Measurements from ENCODE around the gene FBXO2. TPM values are rescaled to one million over a fixed set of nuclear protein-coding genes. Genes with fewer than 3 reads are reported as not detected.
A peak's percentile ranks its signal among the peaks of the same experiment; 100 is the strongest.

Gene FBXO2, protein sequence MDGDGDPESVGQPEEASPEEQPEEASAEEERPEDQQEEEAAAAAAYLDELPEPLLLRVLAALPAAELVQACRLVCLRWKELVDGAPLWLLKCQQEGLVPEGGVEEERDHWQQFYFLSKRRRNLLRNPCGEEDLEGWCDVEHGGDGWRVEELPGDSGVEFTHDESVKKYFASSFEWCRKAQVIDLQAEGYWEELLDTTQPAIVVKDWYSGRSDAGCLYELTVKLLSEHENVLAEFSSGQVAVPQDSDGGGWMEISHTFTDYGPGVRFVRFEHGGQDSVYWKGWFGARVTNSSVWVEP
- 1 to 10 TPM in 1 of 10 donors, under 1 TPM in 9; 0.21 to 1.6 (median 0.49) TPM for polyA plus RNA-seq (ENCODE audit: insufficient read length in 10 of 10)
- long read RNA-seq, donor 1, partial matches to known transcripts: 0 of 1 reads
- long read RNA-seq, donor 1, other reads (novel, unspliced or antisense): 0 of 1 reads
- long read RNA-seq, donor 2: 0 reads
- long read RNA-seq, donor 3: 0 reads
- long read RNA-seq, donor 4: 0 reads
- long read RNA-seq, donor 5: 0 reads
- long read RNA-seq, donor 6: 0 reads
- long read RNA-seq, donor 7: 0 reads
- long read RNA-seq, donor 8: 0 reads
- long read RNA-seq, donor 9: 0 reads

DNA sequence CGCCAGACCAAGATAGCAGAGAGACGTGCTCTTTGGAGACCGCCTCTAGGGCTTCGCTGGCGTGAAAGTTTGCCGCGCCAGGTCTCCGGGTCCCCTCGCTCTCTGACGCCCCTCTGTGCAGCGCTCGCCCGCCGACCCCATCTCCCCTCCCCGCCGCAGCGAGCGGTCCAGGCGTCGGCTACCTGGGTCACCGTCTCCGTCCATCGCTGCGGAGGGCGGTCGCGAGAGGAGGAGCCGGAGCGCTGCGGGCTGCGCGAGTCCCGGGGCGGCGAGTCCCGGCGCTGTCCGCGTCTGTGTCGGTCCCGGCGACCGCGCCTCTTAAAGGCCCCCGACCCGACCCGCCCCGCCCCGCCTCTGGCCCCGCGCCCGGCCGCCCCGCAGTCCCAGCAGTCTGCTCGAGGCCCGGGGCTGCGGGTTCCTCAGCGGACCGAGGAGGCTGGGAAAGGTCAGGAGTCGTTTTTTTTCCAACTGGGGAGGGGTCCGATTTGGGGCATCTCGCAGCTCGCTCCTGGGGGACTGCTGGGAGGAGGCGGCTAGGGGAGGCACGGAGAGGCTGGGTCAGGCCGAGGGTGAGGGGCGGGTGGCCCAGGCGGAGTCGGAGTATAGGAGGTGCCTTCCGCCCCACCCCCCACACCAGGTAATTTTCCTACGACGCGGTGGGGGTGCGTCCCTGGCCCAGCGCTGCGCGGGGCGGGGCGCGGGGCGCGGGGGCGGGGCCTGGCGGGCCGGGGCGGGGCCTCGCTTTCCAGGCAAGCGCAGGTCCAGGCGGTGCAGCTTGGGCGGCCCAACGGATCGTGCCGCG lies at the start of gene FBXO2, which contains the start of gene FBXO44:
TSS of gene FBXO2 (minus strand) at position 293 of the 802 bp plus-strand sequence. CDS start at position 204, 89 bp downstream.
TSS of gene FBXO44 (plus strand) at position 741 of the 802 bp plus-strand sequence. CDS start 959 bp downstream, outside the sequence.
- peak in 1 of 3 donors; percentile 46 for DNase-seq

DNA sequence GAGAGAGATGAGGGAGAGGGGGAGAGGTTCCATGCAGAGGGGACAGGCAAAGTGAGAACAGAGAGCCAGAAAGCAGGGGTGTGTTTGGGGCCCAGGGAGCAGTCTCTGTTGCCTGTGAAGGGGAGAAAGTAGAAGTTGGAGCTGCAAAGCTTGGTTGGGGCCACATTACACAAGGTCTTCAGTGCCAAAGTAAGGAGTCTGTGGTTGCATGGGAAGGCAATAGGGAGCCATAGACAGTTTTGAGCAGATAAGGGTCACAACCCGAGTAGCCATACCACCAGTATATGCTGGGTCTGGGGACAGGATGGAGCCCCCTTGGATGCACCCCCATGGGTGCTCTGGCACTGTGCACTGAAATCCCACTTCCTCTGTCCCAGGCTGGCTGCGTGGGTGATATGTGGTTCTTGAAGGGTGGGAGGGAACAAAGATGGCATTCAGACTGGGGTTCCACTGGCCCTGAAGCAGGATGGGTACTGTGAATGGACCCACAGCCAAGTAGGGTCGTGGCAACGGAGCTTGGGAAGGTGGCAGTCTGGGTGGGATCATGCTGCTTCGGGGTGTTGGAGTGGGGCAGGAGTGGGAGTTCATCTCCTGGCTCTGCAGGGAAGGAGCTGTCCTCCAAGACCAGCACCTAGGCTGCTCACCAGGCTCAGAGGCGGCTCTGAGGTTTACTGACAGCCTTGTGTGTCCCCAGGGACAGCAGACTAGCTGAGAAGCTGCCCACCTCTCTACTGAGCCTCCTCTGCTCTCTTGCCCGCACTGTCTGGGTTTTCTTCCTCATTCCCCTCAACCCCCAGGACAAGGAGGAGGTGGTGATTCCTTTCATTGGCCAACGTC lies 49.3 kb upstream of the FBXO2 start:
- DNase-seq: no peak

DNA sequence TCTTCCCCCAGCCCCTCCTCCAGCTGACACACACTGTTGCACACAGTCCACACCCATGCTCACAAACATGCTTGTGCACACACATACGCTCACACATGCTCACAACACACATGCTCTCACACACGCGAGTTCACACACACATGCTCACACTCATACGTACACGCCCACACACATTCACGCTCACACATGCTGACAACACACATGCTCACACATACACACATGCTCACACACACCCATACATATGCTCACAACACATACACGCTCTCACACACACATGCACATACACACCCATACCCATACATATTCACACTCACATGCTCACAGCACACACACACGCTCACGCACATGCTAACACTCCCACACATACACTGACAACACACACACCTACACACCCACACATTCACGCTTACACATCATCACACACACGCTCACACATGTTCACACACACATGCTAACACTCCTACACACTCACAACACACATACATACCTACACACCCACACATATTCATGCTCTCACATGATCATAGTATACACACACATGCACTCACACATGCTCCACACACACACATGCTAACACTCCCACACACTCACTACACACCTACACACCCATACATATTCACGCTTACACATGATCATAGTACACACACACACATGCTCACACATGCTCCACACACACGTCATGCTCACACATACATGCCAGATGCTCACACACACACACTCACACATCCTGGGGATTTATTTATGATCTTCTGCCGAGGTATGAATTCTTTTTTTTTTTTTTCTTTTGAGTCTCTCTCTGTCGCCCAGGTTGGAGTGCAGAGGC lies 48.0 kb upstream of the FBXO2 start:
- DNase-seq: no peak

DNA sequence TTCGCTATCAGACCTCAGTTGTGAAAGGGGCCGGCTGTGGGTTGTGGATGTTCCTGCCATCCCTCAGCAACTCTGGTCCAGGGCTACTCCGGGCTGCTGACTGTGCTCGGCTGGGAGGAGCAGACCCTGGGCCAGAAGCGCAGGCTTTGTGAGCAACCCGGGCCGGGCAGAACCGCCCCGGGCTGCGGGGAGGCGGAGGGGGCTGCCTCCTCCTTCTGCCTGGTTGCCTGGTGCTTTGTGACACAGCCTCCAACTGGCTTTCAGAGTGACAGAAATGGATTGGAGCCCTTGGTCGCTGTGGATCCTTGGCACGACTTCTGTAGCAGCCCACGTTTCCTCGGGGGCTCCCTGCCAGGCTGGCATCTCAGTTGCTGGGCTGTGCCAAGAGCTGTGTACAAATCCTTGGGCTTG lies 47.3 kb upstream of the FBXO2 start:
- peak in 2 of 3 donors; percentile 42 to 49 for DNase-seq

DNA sequence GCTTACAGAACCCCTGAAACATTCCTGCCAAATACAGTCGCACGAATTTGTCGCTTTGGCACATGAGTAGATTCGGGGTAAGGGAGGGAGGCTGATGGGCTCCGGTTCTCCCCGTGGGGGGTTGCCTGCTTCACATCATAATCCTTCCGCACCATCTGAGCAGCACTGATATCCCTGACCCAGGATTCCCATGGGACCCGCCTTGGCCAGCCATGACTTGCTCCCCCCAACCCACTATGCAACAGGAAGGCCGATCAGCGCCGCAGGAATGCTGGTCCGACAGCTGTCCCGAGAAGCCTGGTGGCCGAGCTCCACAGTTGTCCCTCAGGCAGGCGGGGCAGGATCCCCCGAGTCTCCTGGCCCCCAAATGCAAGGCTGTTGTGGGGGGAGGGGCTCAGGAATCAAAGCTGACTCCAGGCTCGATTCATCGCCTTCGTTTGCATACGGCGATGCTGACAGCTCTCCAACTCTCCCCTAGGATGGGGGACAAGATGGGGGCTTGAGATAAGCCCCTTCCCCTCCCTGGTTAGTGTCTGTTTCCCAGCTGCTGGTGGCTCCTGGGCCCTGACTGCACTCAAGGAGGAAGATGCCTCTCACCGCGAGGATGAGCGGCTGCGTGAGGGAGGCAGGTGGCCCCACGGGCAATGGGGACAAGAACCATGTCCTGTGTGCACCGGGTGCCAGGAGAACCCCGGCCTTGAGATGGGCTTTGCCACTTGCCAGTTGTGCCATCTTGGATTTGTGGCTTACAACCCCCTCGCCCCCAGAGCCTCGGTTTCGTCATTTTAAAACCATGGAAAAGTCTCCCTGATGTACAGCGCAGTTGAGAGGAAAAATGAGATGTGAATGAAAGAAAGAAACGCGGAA lies 46.6 kb upstream of the FBXO2 start:
- peak in 2 of 3 donors; percentile 41 to 56 for DNase-seq

DNA sequence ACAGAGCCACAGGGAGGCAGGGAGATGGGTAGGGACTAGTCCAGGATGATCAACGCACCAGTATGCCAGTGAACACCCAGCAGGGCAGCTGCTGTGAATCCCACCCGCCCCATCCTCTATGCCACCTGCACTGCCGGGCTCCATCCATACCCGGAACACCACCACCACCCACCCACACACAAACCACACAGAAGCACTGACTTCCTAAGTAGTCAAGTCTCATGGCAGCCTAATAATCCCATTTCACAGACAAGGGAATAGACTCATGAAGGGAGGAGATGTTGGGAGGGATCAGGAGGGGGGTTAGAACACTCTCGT lies 43.6 kb upstream of the FBXO2 start:
- no peak for DNase-seq

DNA sequence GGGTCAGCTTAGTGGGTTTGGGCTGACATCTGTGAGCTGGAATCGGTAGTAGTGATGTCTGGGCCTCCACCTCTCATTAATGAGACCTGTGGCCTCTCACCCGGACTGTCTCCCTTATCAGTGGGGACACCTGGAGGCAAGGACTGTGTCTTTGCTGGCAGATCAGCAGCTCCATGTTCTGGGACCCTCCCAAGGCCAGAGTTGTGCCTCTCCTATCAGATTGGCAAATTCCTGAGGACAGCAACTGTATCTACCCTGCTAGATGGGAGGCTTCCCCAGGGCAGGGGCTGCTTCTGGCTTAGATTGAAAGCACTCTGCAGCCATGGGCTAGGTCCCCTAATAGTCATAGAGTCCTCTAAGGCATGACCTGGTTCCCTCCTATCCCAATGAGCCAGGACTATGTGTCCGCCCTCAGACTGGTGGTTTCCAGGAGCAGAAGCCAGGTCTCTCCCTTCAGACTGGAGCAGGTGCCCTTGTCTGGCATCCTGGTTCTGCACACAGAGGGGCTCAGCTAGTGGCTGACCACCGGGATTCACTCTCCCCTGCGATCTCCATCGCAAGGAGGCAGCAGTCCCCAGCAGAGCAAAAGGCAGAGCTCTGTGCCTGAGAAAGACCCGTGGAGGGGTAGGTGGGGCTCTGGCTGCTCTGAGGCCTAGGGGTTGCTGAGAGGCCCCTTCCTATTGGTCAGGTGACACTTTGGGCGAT lies 43.1 kb upstream of the FBXO2 start:
- DNase-seq: no peak

DNA sequence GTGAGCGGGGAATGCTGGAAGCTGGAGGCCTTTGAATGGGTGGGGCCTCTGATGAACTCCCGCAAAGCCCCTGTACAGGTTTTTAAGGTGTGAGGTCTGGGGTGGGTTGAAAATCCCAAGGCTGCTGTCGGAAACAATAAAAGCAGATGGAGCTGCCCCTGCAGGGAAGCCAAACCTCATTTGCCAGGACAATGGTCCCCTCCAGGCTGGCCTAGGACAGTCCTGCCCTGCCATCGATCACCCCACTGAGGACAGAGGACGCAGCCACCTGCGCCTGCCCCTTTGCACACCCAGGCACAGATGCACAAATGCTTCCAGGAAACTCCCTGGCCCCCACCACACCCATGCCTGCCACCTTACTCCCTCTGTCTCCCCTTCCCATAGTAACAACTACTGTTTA lies 41.6 kb upstream of the FBXO2 start:
- no peak for DNase-seq

DNA sequence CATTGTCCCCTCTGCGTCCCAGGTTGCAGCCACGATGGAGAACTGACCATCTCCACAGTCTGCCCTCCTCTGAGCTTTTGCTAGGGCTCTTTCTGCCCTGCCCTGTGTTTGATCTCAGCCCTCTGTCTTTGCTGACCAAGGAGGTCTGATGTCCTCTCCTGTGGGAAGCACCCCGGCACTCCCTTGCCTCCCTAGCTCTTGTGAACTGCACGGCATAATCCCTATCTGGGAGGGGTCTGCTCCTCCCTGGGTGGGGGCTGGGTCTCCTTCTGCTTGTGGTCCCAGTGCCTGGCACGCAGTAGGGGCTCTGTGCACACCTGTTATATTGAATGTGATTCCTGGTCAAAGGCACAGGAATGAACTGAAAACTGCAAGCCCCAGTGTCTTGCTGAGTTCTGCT lies 39.7 kb upstream of the FBXO2 start:
- DNase-seq: no peak

DNA sequence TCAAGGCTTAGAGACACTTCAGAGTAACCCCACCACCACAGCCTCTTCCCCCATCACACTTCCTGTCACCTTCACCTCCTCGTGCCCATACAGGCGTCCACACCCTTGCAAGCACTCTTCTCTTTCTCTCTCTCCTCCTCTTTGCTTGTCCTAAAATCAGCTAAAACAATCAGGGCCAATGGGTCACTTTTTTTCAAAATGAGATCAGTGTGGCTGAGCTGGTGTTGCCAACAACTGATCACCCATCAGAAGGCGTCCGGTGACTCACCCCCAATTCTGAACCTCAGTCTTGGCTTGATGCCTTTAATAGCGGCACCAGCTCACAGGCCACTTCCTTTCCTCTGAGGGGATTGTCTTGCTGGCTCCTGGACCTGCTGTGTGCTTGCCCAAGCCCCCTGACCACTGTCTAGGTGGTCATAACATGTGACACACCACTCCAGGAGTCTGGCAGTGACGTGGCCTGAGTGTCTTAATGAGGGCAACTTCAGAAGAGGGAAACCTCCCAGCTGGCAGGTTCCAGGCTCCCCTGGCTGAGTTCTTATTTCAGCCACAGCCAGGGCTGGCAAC lies 38.9 kb upstream of the FBXO2 start:
- DNase-seq: no peak

DNA sequence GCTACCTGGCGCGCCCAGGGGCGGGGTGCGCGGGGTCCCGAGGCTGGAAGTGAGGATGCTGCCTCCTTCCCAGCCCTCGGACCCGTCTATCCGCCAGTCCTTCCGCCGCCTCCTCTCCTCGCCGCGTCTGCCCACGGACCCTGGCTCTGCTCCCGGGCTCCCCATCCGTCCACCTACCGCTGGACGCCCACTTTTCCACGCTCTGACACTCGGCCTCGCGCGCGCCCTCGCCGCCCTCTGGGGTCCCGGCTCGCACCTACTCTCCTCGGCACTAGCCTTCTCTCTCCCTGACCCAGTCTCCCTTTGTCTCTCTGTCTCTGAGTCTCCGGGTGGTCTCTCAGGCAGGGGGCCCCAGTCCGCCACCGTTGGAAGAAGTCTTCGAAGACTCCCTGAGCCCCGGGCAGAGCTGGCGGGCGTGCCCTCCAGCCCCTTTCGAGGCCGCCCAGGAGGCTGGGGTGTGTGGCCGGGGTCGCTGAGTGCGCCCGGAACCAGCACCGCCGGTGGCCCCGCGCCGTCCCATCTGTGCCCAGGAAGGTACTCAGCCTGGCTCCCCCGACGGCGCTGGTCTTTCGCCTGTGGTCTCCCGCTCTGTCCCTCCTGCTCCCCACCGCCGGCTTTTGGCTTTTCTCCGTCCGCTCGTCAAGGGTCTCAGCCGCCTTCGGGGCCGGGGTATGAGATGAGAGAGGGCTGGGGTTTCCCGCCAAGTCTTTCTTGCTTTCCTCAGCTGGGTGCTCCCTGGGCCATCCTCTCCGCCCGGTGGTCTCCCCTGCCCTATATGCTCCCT lies 37.9 kb upstream of the FBXO2 start:
- DNase-seq: no peak

DNA sequence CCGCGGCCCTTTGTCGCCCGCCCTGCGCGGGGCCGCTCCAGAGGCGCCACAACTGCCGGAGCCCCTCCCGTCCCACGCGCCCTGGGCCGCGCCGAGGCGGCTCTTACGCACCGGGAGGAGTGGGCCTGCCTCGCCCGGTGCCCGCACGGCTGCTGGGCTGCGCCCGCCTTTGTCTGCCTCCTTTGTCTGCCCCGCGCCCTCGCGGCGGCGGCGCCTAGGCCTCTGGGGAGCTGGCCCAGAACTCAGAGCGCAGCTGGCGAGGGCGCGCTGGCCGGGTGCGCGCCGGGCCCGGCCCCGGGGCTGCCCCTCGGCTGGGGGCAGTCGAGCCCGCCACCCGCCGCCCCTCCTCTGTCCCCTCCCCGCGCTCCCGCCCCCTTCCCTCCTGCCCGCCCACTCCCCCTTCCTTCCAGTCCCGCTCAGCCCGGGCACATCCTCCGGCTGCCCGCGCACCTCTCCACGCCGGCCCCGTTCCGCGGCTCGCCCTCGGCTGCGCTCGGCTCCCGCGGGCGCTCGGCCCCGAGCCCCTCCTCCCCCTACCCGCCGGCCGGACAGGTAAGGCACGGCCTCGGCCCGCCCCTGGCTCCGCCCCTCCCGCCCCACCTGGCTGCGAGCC lies 37.2 kb upstream of the FBXO2 start, which contains the start of gene DRAXIN:
TSS of gene DRAXIN (plus strand) at position 409 of the 613 bp plus-strand sequence. CDS start 14,549 bp downstream, outside the sequence.
- DNase-seq: peak in 1 of 3 donors; percentile 51

DNA sequence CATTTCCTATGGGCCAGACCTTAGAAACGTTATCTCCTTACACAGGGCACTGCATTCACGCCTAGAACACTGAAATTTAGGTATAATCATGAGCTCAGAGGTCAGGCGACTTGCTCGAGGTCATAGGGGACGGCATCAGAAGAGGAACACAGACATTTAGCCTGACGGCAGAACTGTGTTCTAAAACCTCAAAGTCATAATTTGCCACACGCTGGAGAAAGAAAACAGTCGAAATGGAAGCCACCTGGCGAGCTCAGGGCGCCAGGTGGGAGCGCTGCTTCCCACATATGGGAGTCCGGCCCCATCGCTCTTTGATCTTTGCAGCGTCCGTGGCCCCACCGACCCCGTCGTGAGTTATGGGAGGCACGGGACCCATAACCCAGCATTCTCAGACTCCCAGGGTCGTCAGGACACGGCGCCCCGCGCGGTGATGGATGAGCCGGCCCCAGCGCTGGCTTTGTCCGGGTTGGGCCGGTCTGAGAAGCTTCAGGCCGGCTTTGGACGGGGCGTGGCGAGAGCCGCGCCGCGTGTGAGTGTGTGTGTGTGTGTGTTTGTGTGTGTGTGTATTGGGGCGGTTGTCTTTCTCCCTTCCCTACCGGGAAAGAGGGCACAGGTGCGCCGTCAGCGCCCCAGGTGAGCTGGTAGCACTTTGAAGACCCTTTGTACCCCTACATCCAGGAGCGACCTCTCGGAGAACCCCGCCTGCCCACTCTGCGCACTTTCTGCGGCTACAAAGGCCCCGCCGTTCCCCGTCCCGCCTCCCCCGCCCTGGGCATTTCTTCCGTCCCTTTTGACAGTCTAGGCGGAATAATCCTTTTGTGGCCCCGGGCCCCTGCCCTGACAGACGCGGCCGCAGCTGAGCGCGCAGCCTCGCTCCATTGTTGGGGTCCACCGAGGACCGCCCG lies 36.4 kb upstream of the FBXO2 start:
- peak in 2 of 3 donors; percentile 22 to 67 for DNase-seq

DNA sequence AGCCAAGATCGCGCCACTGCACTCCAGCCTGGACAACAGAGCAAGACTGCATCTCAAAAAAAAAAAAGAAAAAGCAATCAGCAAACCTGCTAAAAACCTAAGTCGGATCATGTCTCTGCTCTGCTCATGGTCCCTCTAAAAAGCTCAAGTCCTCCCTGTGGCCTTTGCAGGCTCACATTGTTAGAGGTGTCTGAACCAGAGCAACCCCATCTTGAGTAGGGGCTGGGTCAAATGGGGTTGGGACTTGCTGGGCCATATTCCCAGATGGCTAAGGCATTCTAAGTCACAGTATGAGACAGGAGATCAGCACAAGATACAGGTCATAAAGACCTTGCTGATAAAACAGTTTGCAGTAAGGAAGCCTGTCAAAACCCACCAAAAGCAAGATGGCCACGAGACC lies 34.3 kb upstream of the FBXO2 start:
- no peak for DNase-seq

DNA sequence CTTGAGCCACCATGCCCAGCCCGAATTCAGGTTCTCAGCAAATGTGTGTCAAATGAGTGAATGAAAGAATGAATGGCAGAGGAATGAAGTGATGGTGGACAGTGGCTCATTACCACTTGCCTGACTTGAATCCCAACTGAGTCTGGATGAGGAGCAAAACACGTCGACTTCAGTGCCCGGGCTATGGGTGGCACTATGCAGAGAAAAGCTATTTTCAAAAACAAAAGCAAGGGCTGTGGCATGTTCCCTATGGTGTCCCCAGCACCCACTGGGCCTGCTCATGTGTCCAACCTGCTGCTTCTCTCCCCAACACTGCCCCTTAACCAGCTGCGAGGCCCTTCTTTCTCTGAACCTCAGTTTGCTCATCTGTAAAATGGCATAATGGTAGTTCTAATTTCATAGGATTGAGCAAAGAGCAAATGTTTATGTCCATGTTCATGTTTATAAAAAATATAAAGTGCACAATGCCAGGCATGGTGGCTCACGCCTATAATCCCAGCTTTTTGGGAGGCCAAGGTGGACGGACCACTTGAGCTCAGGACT lies 31.1 kb upstream of the FBXO2 start:
- DNase-seq: no peak

DNA sequence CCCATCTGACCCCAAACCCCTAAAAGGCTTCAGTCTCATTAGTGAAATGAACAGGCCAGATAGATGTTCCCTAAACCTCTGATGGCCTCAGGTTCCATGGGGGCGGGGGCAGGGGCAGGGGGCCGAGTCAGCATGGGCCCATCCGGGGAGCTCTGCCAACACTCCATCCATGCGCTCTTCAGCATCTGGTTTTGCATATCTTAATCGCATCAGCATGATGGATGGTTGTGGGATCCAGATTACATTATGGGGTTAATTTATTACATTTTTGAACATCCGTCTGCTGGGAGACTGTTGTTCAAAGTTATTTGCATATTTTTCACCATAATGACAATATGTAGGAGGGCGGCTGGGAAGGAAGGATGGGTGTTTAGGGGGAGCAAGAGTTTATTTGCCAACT lies 29.8 kb upstream of the FBXO2 start:
- DNase-seq: no peak
